Mononuclear cell (primary cell): ENCODE data around the gene NANP. TPM values are rescaled to one million over a fixed set of nuclear protein-coding genes. Genes with fewer than 3 reads are reported as not detected.
"Not testable (repeated sequence)": the region's sequence is repeated elsewhere in the genome, so short reads cannot be mapped to it uniquely, and the experiment has no call there.

ENCODE experiments used
- H3K27me3 ChIP-seq: 2 replicates; pipeline ENCODE4 v1.6.0; 2011; ENCODE audit warnings: low read length, control low read depth; ENCODE audit not compliant: insufficient read depth
- H3K4me1 ChIP-seq: 2 replicates; pipeline ENCODE4 v1.5.1; 2011; ENCODE audit warnings: mild to moderate bottlenecking, low read length, control low read depth; ENCODE audit not compliant: insufficient read depth
- H3K4me3 ChIP-seq: 2 replicates; pipeline ENCODE4 v1.5.1; 2011; ENCODE audit warnings: mild to moderate bottlenecking, low read length, moderate library complexity
- H3K9me3 ChIP-seq: 2 replicates; pipeline ENCODE4 v1.5.1; 2011; ENCODE audit warnings: low read depth, mild to moderate bottlenecking, control low read depth, low read length
- total RNA-seq: library from RNA; depleted of rRNA; stranded (reverse); fragments of >200 nt; gene quantifications from one replicate; pipeline ENCODE4 v1.2.3, GENCODE V29; 2012

NANP gene
- total RNA-seq, 1 donor = 2.0 TPM

DNA sequence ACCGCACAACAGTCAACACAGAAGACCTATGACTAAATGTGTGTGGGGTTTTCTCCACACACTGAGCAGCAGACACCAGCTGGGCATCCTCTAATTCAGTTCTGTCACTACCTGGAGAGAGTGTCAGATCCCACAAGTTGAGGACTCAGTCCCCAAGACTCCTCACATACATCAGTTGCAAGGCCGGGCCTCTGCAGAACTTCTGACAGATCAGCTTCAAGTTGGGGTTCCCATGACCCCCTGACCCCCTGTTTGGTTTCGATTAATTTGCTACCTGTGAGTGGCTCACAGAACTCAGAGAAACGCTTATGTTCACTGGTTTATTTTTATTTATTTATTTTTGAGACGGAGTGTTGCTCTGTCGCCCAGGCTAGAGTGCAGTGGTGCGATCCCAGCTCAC is 35.3 kb downstream of the NANP start:
- Histone ChIP-seq H3K4me1 (peaks cover 10% of the 10 kb centered on the region), H3K27me3 (peaks cover 14% of the 10 kb centered on the region), H3K9me3 (no peaks in the 10 kb centered on the region), H3K4me3 (no peak overlapping the region)

DNA sequence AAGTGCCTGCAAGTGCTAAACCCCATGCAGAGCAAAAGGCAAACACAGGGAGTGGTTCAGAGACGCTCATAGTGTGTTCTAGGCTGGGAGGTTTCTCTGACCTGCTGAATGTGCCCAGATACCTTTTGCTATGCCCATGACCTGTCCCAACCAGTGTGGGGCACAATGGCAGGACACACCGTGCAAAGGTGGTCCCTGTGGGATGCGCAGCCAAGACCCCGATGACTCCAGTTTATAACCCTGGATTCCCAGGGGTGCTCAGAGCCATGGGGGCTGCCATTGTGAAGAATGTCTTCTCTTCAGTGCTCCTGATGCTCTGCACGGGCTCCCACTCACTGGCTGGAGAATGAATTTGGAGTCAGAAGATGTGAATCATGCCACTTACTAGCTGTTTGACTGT is 36.3 kb downstream of the NANP start:
- no peaks in the 10 kb centered on the region for H3K9me3 ChIP-seq
- no peak overlapping the region for H3K4me3 ChIP-seq
- H3K4me1 ChIP-seq = peaks cover 10% of the 10 kb centered on the region
- H3K27me3 ChIP-seq = peaks cover 14% of the 10 kb centered on the region

DNA sequence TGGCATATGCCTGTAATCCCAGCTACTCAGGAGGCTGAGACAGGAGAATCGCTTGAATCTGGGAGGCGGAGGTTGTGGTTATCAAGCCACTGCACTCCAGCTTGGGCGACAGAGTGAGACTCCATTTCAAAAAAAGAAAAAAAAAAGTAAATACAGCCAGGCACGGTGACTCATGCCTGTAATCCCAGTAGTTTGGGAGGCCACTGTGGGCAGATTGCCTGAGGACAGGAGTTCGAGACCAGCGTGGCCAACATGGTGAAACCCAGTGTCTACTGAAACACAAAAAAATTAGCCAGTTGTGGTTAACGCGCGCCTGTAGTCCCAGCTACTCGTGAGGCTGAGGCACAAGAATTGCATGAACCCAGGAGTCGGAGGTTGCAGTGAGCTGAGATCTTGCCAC is 36.9 kb downstream of the NANP start:
- peaks cover 10% of the 10 kb centered on the region for H3K4me1 ChIP-seq
- H3K27me3 ChIP-seq = peaks cover 17% of the 10 kb centered on the region
- H3K4me3 ChIP-seq = no peak overlapping the region
- H3K9me3 ChIP-seq = no peaks in the 10 kb centered on the region

- H3K4me3 ChIP-seq = peak within 1 kb of the TSS; percentile 35
- no peaks in the 10 kb centered on the region for H3K9me3 ChIP-seq
- peaks cover 17% of the 10 kb centered on the region for H3K27me3 ChIP-seq
- peaks cover 10% of the 10 kb centered on the region for H3K4me1 ChIP-seq
Measured at GRCh38 chr20:25584905-25585704, 38.7 kb downstream of the NANP start, which contains the start of gene NINL. NINL (minus strand) TSS chr20:25585531; CDS start chr20:25526587, 58,944 bp downstream.

DNA sequence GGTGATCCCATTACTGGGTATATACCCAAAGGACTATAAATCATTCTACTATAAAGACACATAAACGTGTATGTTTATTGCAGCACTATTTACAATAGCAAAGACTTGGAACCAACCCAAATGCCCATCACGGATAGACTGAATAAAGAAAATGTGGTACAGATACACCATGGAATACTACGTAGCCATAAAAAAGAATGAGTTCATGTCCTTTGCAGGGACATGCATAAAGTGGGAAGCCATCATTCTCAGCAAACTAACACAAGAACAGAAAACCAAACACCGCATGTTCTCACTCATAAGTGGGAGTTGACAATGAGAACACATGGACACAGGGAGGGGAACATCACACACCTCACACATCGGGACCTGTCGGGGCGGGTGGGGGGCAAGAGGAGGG is 40.2 kb downstream of the NANP start:
- H3K9me3 ChIP-seq, H3K4me1 ChIP-seq, H3K4me3 ChIP-seq: not testable (repeated sequence)
- peaks cover 17% of the 10 kb centered on the region for H3K27me3 ChIP-seq

GRCh38 chr20:25580711-25581110 is 43.1 kb downstream of the NANP start:
- Histone ChIP-seq H3K9me3 (no peaks in the 10 kb centered on the region), H3K4me3 (no peak overlapping the region), H3K27me3 (peaks cover 11% of the 10 kb centered on the region), H3K4me1 (peaks cover 10% of the 10 kb centered on the region)

DNA sequence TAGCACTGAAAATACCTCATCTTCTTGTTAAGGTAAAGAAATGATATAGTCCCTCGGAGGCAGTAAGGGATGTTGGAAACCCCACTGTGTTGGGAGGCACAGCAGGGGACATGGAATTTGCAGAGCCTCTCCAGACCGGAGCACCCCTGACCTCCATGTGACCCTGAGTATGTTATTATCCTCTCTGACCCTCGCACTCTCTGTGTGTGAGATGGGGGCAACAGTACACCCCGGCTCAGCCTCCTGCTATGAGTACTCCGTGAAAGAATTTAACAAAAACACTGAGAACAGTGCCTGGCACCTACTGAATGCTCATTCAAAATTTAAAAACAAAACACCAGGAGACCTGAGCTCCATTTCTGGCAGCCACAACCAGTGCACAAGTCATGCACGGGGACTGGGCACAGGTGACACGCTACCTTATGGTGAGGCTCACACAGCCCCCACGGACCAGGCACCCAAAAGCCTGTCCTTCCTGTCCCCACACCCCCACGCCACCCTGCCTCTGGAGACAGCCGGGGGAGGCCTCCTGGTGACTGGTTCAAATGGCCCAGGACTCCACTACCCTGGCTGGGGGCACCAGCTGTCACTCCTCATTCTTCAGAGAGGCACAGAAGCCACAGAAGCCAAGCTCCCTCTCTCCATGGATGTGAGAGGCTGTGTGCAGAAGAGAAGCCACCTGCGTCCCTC is 44.6 kb downstream of the NANP start:
- Histone ChIP-seq H3K4me1 (no peaks in the 10 kb centered on the region), H3K27me3 (peaks cover 3% of the 10 kb centered on the region), H3K9me3 (no peaks in the 10 kb centered on the region), H3K4me3 (no peak overlapping the region)

DNA sequence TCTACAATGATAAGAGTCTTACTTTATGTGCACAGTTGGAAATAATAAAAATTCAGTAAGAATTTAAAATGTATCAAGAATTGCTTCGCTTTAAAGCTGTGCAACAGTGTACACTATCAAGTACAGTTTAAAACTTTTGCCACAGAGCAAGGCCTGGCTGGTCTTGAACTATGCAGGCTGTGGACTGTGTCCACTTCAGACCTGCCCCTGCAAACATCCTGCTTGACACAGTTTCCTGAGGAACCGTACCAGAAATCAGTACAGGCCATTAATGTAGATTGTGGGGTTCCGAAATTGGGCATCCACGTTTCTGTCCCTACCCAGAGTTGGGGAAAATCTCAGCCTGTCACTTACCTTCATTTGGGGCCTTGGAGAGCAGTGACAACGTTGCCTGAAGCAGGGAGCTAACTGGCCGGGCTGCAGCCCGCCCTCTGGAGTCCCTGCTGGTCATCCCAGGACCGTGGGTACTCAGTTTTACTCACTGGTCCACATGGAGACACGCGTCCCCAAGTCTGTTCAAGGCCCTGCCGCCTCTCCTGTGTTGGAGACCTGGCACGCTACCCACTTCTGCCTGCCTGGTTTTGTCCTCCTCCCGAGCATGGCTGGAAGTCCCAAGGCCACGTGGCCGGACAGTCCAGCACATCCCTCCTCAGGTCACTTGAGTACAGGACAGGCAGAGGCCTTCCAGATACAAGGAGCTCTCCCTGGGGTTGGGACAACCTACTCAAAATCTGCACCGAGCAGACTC is 46.9 kb downstream of the NANP start:
- no peaks in the 10 kb centered on the region for H3K9me3 ChIP-seq
- H3K4me1 ChIP-seq = no peaks in the 10 kb centered on the region
- no peaks in the 10 kb centered on the region for H3K27me3 ChIP-seq
- H3K4me3 ChIP-seq = no peak overlapping the region

DNA sequence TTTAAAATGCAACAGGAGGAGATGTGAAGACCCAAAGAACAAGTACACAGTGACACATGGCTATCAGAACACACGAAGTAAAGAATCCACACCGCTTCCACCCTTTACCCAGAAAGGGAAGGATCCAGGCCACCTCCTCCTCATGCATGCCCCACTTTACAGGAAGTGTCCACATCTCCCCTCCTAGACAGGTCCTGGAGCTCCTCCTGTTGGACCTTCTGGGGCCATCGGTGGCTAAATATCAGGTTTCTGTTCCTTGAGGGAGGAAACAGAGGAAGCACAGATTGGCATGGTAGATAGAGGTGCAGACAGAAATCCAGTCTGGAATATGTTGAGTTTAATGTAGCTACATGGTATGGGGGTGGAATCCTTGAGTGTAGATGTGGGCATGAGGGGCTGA is 49.4 kb downstream of the NANP start:
- H3K4me3 ChIP-seq = no peak overlapping the region
- H3K27me3 ChIP-seq = no peaks in the 10 kb centered on the region

GRCh38 chr20:25573288-25574251 is 50.2 kb downstream of the NANP start:
- H3K27me3 ChIP-seq = no peaks in the 10 kb centered on the region

More for the DNA sequence above, 49.4 kb downstream of the NANP start:
- no peaks in the 10 kb centered on the region for H3K4me1 ChIP-seq
- H3K9me3 ChIP-seq = no peaks in the 10 kb centered on the region

DNA sequence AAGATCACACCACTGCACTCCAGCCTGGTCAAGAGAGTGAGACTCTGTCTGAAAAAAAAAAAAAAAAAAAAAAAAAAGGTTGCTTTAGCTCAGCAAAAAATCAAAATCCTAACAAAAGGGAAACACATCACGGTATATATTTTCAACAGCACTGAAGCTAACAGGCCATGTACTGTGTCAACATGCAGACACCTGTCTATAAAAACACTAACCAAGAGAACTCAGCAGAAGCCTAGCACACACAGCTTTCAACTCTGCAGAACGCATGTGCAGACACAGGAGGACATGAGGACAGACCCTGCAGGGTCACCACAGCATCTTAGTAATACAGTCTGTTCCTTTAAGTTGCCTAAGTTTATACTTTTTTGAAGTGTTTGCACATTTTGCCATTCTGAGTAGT is 52.0 kb downstream of the NANP start:
- H3K4me3 ChIP-seq = no peak overlapping the region
- no peaks in the 10 kb centered on the region for H3K4me1 ChIP-seq
- no peaks in the 10 kb centered on the region for H3K9me3 ChIP-seq
- no peaks in the 10 kb centered on the region for H3K27me3 ChIP-seq

More at GRCh38 chr20:25573288-25574251, 50.2 kb downstream of the NANP start:
- Histone ChIP-seq H3K4me1 (no peaks in the 10 kb centered on the region), H3K9me3 (no peaks in the 10 kb centered on the region), H3K4me3 (no peak overlapping the region)

DNA sequence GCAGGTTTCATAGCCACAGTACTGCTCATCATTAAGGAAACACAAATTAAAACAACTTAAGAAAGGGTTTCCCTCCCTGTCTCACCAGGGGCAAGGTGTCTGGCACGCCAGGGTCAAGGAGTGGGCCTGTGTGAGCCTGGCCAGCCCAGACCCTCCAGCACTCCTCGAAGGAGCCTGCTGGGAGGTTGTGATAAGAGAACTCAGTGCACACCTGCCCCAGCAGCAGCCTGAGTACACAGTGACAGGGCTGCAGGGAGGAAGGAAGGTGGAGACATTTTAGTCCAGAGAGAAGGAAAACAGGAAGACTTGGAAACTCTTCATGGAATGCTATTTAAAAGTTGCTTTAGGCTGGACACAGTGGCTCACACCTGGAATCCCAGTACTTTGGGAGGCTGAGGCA is 52.6 kb downstream of the NANP start:
- Histone ChIP-seq H3K9me3 (no peaks in the 10 kb centered on the region), H3K4me1 (no peaks in the 10 kb centered on the region), H3K4me3 (no peak overlapping the region), H3K27me3 (no peaks in the 10 kb centered on the region)

GRCh38 chr20:25570148-25570530 is 53.7 kb downstream of the NANP start:
- Histone ChIP-seq H3K9me3 (no peaks in the 10 kb centered on the region), H3K27me3 (no peaks in the 10 kb centered on the region), H3K4me1 (no peaks in the 10 kb centered on the region), H3K4me3 (no peak overlapping the region)

- H3K4me3 ChIP-seq = no peak overlapping the region
- no peaks in the 10 kb centered on the region for H3K27me3 ChIP-seq
- H3K4me1 ChIP-seq = no peaks in the 10 kb centered on the region
- H3K9me3 ChIP-seq = no peaks in the 10 kb centered on the region
Measured at GRCh38 chr20:25567286-25567685, 56.5 kb downstream of the NANP start.
